Activated T-helper 1 cell treated with Interleukin-2 at 50 U/mL for 16 hours (primary cell): ENCODE measurements around the gene DNM1.

Source experiments
- DNase-seq: peaks from one replicate; pipeline ENCODE4 v3.0.0-alpha.2; 2020; ENCODE audit warnings: low read depth

Gene DNM1

DNA sequence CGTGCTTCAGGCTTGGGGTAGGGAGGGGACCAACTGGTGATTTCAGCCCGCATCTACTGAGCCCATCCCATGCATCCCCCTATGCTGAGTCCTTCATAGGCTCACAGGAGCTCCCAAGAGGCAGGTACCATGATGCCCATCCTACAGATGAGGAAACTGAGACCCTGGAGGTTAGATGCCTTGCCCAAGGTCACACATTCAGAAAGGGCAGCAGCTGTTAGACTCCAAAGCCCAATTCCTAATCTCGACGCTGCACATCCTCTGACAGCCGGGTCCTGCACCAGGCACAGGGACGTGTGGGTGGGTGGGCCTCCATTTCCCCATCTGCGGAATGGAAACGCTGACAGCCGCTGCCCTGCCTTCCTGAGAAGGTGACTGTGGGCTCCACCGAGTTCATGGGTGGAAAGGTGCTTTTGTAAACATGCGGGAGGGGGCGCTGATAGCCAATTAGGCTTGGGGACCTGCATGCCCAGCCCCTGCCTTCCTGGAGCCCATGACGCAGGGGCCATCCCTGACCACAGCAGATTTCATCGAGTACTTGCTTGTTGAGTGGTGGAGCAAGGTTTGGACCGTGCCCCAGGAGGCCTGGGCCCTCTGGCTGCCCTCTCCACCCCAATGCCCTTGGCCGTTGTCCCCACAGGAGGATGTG is 2.2 kb downstream of the DNM1 start:
- DNase-seq = no peak

GRCh38 chr9:128206484-128206883 is 3.3 kb downstream of the DNM1 start:
- no peak for DNase-seq

DNA sequence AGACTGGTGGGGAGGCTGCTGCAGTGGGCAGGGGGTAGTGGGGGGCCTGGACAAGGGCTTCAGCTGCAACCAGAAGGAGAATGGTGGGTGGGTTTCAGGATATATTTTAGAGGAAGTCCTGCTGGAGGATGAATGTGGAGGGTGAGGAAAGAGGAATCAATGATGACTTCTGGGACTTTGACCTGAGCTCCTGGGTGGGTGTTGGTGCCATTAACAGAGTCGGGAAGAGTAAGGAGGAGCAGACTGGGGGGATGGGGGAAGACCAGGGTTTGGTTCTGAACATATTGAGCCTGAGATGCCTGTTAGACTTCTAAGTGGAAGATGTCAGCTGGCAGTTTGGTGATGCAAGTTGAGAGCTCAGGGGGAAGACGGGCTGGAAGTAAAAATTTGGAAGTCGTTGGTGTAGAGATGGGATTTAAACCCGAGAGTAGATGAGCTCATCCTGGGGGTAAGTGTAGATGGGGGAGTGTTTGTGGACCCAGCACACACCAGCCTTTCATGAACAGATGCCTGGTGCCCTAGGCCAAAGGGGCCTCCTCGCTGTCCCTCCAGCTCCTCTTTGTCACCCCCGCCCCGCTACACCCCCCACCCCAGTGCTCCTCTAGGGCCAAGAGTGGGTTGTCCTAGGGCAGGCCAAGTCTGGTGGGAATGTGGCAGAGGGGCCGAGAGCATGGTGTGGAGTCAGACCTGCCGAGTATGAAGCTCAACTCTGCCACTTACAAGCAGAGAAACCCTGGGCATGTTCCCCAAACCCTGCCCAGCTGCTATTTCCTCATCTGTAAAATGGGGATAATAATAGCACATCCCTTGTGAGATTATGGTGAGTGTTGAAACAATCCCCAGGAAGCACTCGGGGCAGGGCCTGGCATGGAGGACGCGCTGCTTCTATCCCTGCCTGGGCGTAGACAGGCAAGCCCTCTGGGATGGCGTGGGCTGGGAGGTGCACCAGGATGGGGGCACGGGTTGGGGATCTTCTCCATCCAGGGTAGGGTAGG is 4.0 kb downstream of the DNM1 start:
- DNase-seq = no peak

DNA sequence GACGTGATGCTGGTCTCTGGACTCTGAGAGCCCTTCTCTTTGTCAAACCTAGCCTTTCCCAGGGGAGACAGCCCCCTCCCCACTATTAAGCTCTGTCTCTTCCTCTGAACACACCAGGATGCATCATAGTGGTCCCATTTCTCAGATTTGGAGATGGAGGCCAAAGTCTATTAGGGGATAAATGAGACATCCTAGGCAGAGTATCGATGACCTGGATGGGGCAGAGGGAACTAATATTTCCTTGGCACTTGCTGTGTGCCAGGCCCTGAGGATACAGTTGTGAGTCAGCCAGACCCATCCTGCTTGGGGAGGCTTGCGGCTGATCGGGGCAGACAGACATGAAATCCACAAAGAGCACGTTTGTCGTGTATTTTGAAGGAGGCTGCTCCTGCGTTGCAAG is 5.2 kb downstream of the DNM1 start:
- DNase-seq = no peak

DNA sequence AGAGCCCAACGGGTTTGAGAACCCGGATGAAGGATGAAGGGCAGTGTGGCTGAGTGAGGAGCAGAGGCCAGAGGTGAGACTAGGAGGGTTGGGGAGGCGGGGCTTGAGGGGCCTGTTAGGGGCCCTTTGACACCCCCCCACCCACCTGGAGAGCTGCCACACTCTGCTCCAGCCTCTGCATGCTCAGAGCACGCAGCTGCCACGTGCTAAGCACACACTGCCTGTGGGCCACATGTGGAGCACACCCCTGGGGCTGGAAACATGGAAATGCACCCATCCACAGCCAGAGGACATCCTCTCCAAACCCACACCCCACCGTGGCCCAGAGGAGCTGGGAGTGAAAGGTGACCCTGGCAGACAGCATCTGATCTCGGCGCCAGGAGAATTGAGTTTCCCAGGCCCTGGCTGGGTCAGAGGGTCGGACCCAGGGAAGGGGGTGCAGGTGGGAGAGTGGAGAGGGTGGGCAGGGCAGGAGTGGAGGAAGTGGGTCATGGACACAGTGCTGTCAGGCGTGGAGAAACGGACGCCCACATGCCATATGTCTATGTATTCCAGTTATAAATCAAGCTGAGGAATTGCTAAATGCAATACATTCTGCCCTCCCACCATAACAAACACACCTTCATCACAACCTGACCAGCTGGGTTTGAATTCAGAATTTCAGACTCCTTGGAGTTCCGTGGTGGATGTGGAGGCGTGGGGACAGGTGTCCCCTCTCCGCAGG is 5.9 kb downstream of the DNM1 start:
- DNase-seq = no peak

DNA sequence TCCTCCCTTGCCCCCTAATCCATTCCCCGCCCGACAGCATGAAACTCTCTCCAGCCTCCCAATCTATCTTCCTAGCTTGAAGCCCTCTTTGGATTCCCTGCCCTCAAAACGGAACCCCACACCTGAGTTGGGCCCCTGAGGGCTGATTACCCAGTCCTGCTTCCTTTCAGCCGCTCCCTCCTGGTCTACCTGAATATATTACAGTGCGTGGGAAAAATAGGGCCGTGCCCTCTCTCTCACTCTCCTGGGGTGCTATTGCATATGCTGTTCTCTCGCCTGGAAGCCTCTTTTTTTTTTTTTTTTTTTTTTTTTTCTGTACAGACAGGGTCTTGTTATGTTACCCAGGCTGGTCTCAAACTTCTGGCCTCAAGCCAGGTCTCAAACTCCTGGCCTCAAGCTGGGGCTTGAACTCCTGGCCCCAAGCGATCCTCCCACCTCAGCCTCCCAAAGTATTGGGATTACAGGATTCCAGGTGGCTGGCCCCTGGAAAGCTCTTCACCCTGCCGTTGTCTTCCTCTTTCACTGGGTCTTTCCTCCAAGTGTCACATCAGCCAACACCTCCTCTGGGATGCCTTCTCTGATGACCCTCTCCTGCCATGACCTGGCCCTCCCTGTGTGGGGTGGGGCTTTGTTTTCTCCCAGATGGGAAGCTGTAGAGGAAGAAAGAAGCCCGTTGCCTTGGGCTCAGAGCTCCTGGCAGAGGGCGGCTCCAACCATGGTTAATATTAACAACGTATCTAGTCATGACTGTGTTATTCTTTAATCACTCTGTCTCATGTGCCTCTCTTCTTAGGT is 8.2 kb downstream of the DNM1 start:
- no peak for DNase-seq

- no peak for DNase-seq
Measured at GRCh38 chr9:128211981-128212281, 8.8 kb downstream of the DNM1 start.

DNA sequence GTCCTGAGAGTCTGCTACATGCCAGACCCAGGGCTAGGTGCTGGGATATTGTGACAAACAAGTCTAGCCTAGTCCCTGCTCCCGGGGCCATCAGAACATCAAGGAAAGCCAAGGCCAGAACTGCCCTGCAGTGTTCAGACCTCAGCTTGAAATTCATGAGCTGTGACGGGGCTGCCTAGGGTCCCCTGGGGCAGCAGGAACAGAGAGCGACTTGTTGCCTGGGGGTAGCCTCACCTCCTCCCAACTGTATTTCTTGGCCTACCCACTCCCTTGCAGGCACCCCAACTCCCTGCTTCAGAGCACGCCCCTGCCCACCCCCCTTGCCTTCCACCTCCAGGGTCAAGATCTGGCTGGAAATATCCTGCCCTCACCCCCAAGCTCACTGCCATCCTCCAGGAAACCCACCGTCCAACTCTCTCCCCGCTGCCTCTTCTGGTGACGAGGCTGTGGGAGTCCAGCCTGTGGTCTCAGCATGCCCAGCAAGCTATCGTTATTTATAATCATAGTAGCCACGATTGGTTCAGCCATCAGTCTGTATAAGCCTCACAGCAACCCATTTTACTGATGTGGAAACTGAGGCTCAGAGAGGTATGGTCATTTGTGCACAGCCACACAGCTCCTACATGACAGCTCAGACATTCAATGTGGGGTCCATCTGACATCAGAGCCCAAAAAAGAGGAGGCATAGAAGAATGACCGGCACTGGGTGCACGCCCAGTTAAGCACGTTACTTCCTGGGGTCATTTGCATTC is 10.7 kb downstream of the DNM1 start:
- DNase-seq = no peak

DNA sequence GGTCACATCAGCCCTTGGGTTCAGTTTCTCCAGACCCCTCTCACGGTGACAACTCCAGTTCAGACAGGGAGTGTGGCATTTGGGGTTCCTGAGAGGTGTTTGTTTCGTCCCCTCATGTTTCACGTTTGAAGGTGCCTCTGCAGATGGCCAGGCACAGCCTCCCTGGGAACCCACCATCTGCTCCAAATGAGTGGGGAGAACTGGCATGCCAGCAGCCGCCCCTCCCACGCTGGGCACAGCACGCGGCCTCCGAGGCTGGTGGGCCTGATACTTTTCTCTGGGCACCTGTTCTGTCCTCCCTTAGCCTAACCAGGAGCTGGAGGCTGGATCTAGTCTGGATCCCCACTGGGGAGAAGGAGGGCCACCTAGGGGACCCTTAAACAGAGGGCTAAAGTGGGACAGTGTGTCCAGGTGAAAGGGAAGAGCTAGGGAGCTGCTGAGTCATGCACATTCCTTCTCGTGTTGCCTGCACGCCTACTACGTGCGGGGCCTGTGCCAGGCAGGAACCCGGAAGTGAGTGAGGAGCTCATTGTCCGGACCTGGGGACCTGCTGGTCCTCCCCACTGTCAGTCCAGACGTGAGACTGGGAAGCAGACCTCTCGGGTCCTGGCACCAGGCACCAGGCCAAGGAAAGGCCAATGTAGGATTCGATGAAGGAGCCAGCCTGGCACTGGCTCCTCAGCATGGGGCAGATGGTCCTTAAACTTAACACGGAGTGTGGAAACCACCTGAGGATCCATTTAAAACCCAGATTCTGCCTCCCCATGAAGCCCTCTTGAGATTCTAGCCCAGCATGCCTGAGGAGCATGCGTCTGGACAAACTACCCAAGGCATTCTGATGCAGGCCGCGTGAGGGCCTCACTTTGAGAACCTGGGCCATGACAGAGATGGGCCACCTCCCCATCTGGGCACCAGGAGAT is 11.7 kb downstream of the DNM1 start:
- no peak for DNase-seq

DNA sequence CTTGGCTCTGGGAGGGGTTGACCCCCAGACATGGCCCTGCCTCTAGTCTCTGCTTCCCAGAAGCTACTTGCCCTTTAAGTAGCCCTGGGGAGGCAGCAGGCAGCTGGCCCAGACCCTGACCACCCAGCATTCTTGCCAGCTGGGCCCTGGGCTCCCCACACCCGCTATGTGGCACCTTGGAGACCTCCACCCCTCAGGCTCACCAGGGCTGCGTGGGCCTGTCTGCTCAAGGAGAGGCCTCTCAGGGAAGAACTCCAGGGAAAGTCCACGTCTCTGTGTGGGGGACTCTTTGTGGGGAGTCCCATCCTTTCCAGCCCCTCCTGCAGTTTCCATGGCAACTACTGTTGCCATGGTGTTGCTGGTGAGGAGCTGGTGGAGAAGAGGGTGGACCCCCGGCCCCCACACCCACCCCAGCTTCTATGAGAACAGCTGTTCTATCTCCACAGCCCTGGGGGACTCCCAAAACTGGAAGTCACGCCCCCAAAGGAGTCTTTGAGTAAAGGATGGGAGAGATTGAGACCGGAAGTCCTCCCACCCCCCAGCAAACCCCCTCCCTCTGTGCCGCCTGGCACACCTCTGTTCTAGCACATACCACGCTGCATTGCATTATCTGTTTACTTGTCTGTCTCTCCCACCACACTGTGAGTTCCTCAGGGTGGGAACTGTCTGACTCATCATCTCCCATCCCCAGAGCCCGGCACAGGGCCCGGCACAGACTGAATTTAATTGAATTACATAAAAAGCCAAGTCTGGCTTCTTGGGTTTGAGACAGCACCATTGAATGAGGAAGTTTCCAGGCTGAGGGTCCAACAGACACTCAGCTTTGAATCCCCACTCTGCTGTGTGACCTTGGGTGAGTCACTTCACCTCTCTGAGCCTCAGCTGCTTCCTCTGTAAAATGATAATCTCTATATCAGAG is 12.6 kb downstream of the DNM1 start:
- DNase-seq = no peak

DNA sequence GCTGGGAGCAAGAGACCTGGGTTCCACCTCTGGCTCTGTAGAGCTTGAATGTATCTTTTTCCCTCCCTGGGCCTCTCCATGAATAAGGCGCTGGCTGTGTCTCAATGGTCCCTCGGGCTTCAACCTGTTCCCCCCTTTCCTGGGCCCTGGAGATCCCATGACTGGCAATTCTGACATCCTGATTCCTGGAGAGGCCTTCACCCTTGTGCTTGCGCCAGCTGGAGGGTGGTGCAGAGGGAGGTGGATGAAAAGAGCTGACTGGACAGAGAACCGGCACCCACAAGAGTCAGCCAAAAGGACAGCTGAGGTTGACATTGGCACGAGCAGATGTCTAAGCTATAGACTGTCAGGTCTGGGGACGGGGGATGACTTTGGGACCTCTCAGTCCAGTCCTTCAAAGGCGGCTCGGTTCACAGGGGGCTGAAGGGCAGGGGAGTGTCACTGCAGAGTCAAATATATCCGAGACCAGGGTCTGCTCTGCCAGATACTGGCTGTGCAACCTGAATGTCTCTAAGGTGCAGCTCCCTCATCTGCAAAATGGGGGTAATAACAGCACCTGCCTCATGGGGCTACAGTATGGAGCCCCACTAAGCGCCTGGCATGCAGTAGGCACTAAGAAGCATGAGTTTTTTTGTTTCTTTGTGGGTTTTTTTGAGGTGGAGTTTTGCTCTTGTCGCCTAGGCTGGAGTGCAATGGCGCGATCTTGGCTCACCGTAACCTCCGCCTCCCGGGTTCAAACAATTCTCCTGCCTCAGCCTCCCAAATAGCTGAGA is 13.8 kb downstream of the DNM1 start:
- DNase-seq = no peak

GRCh38 chr9:128218172-128218517 is 15.0 kb downstream of the DNM1 start:
- DNase-seq = no peak

DNA sequence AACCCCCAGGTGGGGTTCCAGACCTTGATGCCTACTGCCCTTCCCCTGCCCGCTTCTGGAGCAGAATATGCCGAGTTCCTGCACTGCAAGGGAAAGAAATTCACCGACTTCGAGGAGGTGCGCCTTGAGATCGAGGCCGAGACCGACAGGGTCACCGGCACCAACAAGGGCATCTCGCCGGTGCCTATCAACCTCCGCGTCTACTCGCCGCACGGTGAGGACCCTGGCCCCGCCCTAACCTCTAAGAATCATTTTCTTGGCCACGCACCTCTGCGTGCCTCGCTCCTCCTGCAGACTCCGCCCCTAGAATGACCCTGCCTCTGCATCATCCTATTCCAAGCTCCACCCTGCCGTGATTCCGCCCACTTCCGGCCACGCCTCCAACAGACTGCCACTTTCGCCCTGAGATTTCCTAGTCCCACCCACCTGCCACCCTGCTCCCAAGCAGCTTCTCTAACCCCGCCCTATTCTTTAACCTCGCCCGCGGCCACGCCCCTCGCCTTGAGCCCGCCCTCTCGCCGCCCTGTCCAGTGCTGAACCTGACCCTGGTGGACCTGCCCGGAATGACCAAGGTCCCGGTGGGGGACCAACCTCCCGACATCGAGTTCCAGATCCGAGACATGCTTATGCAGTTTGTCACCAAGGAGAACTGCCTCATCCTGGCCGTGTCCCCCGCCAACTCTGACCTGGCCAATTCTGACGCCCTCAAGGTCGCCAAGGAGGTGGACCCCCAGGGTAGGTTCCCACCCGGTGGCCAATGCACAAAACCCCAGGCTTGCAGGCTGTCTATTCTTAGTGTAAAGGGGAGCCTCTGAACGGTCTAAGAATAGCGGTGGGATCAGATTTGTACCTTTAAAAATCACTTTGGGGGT is 15.6 kb downstream of the DNM1 start:
- DNase-seq = peak; percentile 78

GRCh38 chr9:128219831-128220230 is 16.7 kb downstream of the DNM1 start:
- no peak for DNase-seq

- no peak for DNase-seq
Measured at GRCh38 chr9:128222026-128222425, 18.8 kb downstream of the DNM1 start.

GRCh38 chr9:128222880-128223670 is 19.9 kb downstream of the DNM1 start:
- DNase-seq = no peak

DNA sequence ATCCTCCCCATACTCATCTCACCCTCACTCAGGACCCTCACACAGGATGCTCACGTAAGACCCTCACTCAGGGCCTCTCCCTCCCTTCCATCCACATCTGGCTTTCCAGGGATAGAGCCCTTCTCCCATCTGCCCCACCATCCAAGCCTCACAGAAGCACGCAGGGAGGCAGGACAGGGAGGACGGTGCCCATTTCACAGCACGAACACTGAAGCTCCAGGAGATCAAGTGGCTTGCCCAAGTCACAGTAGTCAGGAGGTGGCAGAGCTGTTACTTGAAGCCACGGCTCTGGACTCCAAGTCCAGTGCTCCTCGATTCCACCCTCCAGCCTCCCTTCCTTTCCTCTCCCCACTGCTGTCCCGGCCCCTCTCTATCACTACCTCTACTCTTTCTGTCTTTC is 21.7 kb downstream of the DNM1 start:
- DNase-seq = no peak
